HG03439 (cell line): ENCODE results near the gene NCL.
"Not testable (repeated sequence)": the region's sequence is repeated elsewhere in the genome, so short reads cannot be mapped to it uniquely, and the experiment has no call there.

Experiments used
- ATAC-seq: cut with Tn5 transposase; IDR thresholded peaks from one replicate; pipeline ENCODE4 v1.9.1; 2021; ENCODE audit warnings: mild to moderate bottlenecking, moderate library complexity; ENCODE audit not compliant: unreplicated experiment

Gene NCL

GRCh38 chr2:231469583-231469950 is 5.3 kb upstream of the NCL start:
- no peak for ATAC-seq

- ATAC-seq: no peak
Measured at GRCh38 chr2:231467613-231468530, 3.6 kb upstream of the NCL start.

- ATAC-seq: no peak
Measured at GRCh38 chr2:231467016-231467545, 2.8 kb upstream of the NCL start.

GRCh38 chr2:231464576-231465540 is 574 bp upstream of the NCL start:
- ATAC-seq: no peak

- no peak for ATAC-seq
Measured at GRCh38 chr2:231462729-231463465, 1.4 kb downstream of the NCL start.

- ATAC-seq: no peak
Measured at GRCh38 chr2:231461516-231461971, 2.7 kb downstream of the NCL start.

GRCh38 chr2:231460841-231461240 is 3.4 kb downstream of the NCL start:
- not testable (repeated sequence) for ATAC-seq

GRCh38 chr2:231460073-231460835 is 4.0 kb downstream of the NCL start:
- ATAC-seq: no peak

- ATAC-seq: no peak
Measured at GRCh38 chr2:231458368-231458767, 5.9 kb downstream of the NCL start.

- no peak for ATAC-seq
Measured at GRCh38 chr2:231457101-231457500, 7.2 kb downstream of the NCL start.

- ATAC-seq: no peak
Measured at GRCh38 chr2:231456295-231457004, 7.8 kb downstream of the NCL start.

GRCh38 chr2:231455890-231456289 is 8.4 kb downstream of the NCL start:
- no peak for ATAC-seq

- ATAC-seq: no peak
Measured at GRCh38 chr2:231455222-231455621, 9.1 kb downstream of the NCL start.

GRCh38 chr2:231454361-231454791 is 9.9 kb downstream of the NCL start:
- ATAC-seq: no peak

- no peak for ATAC-seq
Measured at GRCh38 chr2:231452799-231453508, 11.3 kb downstream of the NCL start.

- no peak for ATAC-seq
Measured at GRCh38 chr2:231450548-231450989, 13.7 kb downstream of the NCL start.

GRCh38 chr2:231449503-231450054 is 14.7 kb downstream of the NCL start:
- no peak for ATAC-seq

- no peak for ATAC-seq
Measured at GRCh38 chr2:231436957-231437356, 27.3 kb downstream of the NCL start.
